H1 (cell line): ENCODE measurements around the gene FMOD. TPM values are rescaled to one million over a fixed set of nuclear protein-coding genes. Genes with fewer than 3 reads are reported as not detected.

Experiments
- CREB1 ChIP-seq: IDR thresholded peaks from 2 replicates; pipeline ENCODE4 v1.6.1; 2012; ENCODE audit warnings: inconsistent platforms
- POU5F1 ChIP-seq: IDR thresholded peaks from 2 replicates; pipeline ENCODE4 v1.6.1; 2011; ENCODE audit warnings: low read depth, mild to moderate bottlenecking, low read length, moderate library complexity
- RBBP5 ChIP-seq: IDR thresholded peaks from 2 replicates; pipeline ENCODE4 v1.7.1; 2012; ENCODE audit warnings: low read depth, mild to moderate bottlenecking, inconsistent platforms, low read length, moderate library complexity, borderline replicate concordance
- SP4 ChIP-seq: IDR thresholded peaks from 2 replicates; pipeline ENCODE4 v1.6.1; 2012; ENCODE audit warnings: low read length, inconsistent platforms
- TAF7 ChIP-seq: optimal IDR thresholded peaks from 2 replicates; pipeline ENCODE3; 2011; ENCODE audit warnings: low read depth, mild to moderate bottlenecking, inconsistent platforms, low read length, moderate library complexity, borderline replicate concordance
- TCF12 ChIP-seq: IDR thresholded peaks from 2 replicates; pipeline ENCODE4 v1.6.1; 2011; ENCODE audit warnings: low read depth, mild to moderate bottlenecking, low read length
- polyA plus RNA-seq, 7 experiments: library from polyadenylated mRNA; depleted of rRNA in 3 of 7; stranded (reverse) in 5 of 7; unstranded in 2 of 7; fragments of >200 nt in 5 of 7; fragments of 200-250 nt in 2 of 7; gene quantifications; 1 replicate in 5 of 7; 2 replicates in 1 of 7; 4 replicates in 1 of 7; pipeline versions ENCODE4 v1.2.1 to v1.2.3, GENCODE V29; 2011 to 2013; ENCODE audit warnings: missing spikeins in 2 of 7, mixed read lengths in 2 of 7
- total RNA-seq: library from RNA; stranded (reverse); fragmentation: NEBNext Ultra II Directional; extraction: Animal tissue kit (Norgen Biotek cat#: 25700); gene quantifications from 2 replicates; pipeline ENCODE4 v1.2.1, GENCODE V29; 2021
- TF ChIP-seq, protein P1 (sequence below): IDR thresholded peaks from 2 replicates; pipeline ENCODE4 v1.6.1; 2012; ENCODE audit warnings: inconsistent platforms

FMOD gene
- total and polyA plus RNA-seq, 2 of the 8 experiments (the other 6 are each of a cell fraction or from before 2014, with no cell fraction given) = 0.17 to 0.32 TPM

DNA sequence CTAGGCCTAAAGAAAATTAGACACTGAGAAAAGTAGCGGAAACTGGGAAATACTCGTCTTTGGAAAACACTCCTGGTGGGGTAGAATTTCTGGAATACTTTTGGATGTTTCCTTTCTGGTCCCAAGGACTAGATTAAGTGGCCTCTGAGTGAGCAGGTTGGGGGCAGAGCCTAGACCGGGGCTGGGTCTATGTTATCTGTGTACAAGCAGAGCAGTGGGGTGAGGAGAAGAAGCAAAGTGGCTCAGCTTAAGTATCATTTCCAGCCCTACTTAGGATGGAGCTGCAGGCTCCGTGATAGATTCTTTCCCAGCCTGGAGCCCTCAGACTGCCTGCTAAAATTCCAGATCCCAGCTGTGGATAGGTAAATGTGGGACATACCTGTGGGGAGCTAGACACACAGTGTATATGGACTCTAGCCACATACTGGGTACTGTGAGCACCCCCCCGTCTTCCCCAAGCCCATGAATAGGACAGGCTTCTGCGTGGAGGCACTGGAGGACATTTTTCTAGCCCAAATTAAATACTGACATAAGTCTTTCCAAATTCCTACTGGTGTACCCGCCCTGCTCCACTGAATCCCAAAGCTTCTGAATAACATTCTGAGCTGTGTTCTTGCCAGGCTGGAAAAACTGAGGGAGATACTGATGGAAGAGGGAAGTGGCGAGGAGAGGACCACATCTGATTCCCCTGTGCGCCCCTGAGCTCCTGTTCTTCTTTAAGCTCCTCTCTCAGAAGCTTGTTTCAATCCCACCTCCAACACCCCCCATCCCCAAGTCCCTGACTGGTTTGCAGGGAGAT lies 6.8 kb downstream of the FMOD start (continued):
- TF ChIP-seq SP4 (no peak), RBBP5 (no peak), TAF7 (no peak), TCF12 (no peak), CREB1 (no peak), POU5F1 (no peak)
- TF ChIP-seq, protein P1, sequence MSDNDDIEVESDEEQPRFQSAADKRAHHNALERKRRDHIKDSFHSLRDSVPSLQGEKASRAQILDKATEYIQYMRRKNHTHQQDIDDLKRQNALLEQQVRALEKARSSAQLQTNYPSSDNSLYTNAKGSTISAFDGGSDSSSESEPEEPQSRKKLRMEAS = no peak
